ENCODE measurements around the gene DTX3.

DNA sequence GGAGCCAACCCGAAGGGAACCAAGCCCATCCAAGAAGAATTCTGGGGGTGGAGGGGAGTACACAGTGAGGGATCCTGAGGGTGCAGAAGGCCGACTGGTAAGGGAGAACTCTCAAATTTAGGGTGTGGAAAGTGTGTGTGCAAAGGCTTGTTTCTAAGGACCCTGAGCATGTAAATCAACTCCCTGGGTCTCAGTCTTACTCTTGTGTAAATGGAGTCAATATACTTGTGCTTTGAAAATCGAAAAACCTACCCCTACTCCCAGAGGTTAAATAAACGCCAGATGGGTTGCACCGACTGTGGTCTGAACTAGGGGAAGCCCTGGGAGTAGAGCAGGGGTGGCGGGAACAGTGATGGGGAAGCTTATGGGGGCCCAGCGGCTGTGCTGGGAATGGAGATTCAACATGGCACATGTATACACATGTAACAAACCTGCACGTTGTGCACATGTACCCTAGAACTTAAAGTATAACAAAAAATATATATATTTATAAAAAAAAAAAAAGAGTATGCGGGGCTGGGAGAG, 22.4 kb downstream of the DTX3 start:
- TF ChIP-seq POLR2A (IDR thresholded peaks at IDR 0.05) (no peak), EP300 (IDR thresholded peaks at IDR 0.05) (no peak)
- TF ChIP-seq, protein P1, sequence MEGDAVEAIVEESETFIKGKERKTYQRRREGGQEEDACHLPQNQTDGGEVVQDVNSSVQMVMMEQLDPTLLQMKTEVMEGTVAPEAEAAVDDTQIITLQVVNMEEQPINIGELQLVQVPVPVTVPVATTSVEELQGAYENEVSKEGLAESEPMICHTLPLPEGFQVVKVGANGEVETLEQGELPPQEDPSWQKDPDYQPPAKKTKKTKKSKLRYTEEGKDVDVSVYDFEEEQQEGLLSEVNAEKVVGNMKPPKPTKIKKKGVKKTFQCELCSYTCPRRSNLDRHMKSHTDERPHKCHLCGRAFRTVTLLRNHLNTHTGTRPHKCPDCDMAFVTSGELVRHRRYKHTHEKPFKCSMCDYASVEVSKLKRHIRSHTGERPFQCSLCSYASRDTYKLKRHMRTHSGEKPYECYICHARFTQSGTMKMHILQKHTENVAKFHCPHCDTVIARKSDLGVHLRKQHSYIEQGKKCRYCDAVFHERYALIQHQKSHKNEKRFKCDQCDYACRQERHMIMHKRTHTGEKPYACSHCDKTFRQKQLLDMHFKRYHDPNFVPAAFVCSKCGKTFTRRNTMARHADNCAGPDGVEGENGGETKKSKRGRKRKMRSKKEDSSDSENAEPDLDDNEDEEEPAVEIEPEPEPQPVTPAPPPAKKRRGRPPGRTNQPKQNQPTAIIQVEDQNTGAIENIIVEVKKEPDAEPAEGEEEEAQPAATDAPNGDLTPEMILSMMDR (IDR thresholded peaks at IDR 0.05), result no peak
